C4-2B (cell line): Measurements from ENCODE around the gene BCL2L13.

ENCODE experiments used
- CTCF ChIP-seq: fragments of 450-650 bp; conservative IDR thresholded peaks from 2 replicates; pipeline ENCODE4 v1.5.1; 2017; ENCODE audit warnings: mild to moderate bottlenecking
- ZFX ChIP-seq: fragments of 450-650 bp; IDR thresholded peaks from 2 replicates; pipeline ENCODE4 v1.6.1; 2017

- TF ChIP-seq CTCF (no peak), ZFX (no peak)
Measured at GRCh38 chr22:17724241-17724640, 85.7 kb downstream of the BCL2L13 start.
